Kasumi-1 (cell line): Measurements from ENCODE around the gene ATP6V0D1.

Experiments
- DNase-seq, 2 experiments: peaks; one replicate each; lab custom pipeline; 2025; lab: John Stamatoyannopoulos, UW

Gene ATP6V0D1

DNA sequence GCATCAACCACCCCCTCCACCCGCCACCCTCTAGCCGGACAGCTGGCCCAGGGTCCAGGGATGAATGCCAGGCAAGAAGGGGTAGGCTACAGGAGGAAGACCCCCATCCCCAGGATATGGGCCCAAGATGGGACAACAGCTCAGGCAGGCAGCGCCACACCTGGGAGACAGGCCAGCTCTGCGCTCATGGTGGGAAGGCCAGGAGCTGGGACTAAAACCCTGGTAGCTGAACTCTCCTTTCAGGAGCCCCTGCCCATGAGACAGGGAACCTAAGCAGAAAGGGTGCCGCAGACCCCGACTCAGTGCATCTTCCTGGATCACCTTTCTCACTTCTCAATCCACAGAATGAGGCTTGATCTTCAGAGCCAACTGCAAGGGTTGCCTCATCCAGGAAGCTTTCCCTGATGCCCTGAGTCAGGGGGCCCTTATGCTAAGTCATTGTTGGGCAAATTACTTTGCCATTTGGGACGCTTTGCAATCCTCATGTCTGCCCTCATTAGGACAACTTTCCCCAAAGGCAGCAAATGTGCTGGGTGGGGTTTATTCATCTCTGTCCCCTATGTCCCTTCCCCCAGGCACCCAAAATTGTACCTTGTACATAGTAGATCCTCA is 73.7 kb downstream of the ATP6V0D1 start:
- DNase-seq, result no peak

DNA sequence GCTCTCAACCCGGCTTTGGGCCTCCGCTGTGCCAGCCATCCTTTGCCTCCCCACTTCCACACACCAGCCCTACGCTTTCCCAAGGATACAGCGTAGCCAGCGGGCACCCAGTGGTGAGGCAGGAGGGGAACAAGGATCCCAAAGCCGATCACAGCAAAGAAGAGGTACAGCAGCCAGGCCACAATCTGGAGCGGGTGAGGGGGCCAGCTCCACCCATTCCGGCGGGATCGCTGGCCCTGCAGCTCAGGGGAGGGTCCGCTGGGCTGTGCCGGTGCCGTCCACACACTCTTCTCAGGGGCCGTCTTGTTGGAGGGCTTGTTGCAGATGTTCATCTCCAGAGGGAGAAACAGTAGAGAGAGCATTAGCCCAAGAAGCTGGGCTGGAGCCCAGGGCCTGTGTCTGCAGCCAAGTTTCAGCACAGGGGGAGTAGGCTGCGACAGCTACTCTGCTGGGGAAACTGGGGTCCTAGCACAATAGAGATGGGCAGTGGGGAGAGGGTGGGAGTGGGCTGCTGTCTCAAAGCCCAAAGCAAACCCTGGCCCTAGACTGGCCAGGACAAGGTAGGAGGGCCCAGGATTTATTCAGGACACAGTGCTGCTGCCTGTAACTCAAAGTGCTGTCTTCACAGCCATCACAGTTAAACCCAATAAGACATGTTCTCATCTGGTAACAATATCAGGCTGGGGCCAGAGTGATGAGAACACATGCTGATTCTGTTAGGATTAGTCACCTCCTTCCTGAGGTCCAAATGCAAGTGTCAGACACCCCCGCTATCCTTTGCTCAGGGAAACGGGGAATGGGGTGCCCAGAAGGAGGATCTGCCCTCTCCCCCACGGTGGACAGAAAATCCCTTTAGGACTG is 74.6 kb downstream of the ATP6V0D1 start:
- DNase-seq, result no peak

DNA sequence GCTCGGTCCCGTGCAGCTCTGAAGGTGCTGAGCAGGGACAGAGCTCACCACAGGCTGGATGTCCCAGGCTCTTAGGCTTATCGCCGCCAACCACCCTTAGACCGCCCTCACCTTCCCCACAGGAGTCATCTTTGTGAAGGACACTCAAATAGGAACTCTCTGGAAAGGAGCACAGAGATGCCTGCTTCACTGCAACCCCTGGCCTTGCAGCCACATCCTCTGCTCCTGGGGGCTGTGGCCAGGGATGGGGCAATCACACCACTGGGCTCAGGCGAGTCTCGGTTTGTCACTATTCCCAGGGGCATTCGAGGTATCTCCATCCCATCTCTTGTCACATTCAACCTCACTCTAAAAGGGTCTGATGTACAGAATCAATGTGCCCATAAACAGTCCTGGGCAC is 75.6 kb downstream of the ATP6V0D1 start:
- DNase-seq, result no peak

DNA sequence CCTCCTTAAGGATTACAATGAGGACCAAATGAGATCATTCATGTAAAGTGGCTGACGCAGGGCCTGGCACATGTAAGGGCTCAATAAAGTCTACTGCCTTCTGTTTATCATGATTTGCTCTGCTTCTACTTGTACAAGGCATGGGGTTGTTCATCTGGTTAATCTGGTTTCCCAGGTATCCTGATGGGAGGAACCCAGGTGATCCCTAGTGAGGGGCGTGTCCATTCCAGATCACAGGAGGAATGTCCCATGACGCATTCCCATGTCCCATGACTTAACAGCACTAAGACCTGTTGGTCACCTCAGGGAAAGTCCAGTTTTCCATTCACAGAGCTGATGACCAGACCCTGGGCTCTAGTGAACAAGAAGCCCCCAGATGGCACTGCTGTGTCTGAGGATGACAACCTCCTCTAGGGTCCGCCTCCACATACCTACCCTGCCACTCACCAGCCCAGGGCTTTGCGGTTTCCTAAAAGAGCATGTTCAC is 76.2 kb downstream of the ATP6V0D1 start:
- no peak for DNase-seq

DNA sequence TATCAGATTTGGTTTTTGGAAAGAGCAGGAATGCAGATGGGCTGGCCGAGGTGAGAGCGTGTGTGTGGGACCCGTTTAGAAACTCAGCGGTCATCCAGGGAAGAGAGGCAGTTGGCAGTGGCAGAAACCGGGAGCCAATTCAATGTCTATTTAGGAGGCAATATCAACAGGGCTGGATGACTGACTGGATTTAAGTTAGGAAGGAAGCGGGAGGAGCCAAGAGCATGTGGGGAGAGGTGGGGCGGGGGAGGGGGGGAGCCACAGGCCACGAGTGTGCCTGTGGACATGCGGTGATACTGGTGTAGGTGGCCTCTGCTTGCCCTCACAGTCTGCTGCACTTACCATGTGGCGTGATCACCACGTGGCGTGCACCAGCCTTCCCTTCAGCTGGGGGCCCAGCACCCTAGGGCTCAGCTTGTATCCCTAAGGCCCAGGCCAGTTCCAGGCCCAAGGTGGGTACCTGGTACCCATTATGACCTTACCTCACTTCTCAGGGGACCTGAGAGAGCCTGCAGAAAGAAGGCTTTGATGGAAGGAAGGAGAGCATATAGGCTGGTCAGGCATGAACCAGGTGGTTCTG is 76.9 kb downstream of the ATP6V0D1 start:
- no peak for DNase-seq

DNA sequence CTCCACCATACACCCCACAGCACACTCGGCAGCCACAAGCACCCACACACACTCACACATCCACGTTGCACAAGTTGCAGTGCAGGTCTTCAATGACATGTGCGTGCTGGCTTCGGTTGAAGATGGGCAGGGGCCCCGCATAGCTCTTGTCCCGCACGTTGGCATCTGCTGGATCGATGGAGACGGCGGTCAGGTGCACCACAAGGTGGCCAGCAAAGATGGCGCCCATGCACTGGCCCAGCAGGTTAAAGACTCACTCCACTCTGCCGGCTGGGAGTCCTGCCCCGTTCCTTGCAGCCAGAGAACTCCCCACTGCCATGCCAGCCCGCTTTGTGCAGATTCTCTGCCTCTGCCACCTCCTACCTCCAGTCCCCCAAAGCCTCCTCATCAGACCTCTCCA is 80.1 kb downstream of the ATP6V0D1 start:
- no peak for DNase-seq

DNA sequence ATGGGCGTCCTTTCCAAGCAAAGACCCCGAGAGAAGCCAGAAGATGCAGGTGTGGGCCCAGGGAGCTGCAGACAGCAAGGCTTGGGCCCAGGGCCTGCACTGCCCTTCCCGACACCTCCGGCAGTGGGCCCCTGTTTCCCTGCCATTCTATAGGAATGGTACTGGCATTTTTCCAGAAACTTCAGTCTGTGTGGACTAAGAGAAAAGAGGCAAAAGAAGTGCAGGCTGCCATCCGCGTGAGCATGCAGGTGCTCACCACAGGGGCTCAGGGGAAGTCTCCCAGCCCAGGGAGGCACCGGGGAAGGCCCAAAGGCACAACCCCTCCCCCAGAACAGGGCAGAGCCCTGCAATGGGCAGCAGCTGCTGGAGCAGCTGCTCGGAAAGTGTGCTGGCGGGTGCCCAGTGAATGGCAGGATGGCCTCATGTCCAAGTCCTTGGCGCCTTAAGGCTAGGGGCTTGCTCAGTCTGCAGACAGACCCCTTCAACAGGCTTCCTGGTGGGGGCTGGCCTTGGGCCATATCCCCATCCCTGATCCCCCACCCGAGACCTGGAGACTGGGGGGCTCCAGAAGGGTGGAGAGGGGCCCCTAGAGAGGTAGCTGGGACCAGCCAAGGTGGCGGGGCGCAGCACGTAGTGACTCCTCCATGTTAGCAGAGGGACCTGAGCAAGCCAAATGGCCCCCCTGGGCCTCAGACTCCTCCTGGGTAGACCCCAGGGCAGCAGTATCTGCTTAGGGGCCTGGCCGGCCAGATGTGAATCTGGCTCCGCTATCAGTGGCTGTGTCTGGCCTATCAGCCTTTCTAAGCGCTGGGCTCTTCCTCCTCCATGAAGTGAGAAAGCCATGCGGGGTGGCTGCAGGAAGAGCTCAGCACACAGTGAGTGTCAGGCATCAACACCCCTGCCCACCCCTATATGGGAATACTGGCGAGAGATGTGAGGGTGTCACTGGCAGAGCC is 80.9 kb downstream of the ATP6V0D1 start:
- no peak for DNase-seq

DNA sequence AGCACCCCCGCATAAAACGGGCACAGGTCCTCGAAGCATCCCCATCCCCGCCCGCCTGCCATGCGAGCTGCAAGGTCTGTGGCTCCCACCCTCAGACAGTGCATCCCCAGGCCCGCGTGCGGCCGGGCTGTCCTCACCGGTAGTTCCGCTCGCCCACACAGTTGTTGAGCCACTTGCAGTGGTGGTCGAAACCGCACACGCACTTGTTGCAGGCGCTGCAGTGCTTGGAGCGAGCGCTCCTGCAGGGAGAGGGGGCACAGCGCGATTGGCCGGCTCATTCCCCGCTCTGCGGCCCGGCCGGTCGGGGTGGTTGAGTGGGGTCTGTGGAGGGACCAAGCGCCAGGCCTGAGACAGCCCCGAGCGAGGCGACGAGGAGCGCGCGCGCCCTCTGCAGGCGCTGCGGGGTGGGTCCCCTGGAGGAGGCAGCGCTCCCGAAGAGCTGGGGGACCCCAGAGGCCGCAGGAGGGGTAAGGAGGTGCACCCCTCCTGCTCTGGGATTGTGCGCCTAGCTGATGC is 81.7 kb downstream of the ATP6V0D1 start:
- DNase-seq, result peak in 1 of 2 experiments; percentile 10

DNA sequence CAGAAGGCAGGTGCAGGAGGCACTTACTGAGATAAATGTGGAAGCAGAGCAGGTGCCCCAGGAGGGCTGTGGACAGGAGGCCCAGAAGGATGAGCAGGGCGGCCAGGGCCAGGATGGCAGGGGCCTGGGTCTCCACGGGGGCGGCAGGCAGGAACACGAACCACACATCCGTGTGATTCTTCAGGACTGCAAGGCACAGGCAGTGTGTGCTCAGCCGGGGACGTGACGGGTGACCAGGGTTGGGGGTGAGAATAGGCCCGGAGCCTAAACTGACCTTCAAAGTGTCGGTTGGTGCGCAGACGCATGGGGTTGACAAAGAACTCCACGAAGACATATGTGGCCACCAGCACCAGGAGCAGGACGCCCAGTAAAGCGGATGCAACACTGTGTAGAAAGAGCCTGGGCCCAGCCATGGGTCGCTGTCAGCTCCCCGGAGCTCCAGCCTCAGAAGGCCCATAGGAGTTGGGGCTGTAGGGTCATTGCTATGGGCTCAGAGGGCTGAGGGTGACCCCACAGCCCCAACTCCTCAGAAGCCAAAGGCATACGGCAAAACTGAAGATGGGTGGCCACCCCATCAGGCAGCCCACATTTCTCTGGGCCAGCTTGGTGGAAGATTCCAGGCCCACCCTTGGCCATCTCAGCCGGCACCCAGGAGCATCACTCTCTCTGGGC is 82.3 kb downstream of the ATP6V0D1 start:
- DNase-seq, result no peak

DNA sequence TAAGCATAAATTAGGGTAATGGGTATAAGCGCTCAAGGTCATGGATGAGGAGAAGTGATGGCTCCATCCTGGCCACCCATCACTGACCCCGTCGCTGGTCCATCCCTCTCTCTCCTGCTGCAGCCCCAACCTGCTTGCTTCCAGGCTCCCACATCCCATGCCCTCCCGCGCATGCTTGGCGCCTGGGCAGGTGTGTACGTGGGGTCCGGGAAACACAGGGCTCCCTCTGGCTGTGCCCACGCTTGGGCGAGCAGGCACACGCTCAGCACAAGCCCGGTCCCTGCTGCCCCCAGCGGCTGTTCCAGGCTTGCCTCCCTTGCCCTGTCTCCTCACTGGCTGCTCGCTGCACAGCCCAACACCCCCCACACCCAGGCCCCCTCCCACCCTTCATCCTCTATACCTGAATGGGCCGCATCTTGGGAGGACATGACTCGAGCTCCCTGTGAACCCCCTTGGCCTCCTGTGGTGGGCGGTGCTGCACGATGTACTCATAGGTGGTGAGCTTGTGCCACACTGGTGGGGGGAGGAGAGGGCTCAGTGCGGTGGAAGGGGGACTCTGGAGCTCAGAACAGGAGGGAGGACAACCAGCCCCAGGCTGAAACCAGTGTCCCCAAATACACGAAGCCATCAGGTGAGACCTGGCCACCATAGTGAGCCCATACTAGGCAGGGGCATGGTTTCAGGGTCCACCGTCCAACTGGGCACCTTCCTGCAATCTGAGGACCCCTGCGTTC is 83.0 kb downstream of the ATP6V0D1 start:
- no peak for DNase-seq

DNA sequence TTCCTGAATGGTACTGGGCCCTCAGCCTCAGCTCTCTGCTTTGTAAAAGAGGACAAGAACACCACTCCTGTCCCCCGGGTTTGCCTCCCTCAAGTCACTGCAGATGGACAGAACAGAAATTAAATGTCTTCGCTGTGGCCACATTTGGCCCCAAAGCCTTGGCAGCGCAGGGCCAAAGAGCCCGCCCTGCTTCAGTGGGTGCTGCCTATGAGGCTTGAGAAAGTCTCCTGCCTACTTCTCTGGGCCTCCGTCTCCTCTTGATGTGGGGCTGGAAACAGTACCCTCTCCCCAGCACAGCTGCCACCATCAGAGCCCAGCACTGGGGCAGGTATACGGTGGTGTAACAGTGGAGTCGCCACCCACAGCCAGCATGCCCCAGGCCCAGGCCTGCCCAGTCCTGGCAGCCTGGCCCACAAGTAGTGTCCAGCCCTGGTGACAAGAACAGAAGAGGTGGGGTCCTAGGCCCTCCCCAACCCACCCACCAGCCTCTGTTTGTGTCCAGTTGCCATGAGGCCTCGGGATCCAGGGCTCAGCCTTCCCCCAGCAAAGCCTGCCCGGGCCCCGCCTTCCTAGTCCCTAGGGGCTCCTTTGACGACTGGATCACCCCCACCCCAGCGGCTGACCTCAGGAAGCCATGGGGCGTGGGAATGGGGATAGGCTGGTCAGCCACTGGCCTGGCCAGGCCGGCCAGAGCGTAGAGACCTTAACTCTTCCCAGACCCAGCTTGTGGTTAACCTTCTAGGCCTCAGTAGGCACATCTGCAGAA is 83.7 kb downstream of the ATP6V0D1 start:
- no peak for DNase-seq

DNA sequence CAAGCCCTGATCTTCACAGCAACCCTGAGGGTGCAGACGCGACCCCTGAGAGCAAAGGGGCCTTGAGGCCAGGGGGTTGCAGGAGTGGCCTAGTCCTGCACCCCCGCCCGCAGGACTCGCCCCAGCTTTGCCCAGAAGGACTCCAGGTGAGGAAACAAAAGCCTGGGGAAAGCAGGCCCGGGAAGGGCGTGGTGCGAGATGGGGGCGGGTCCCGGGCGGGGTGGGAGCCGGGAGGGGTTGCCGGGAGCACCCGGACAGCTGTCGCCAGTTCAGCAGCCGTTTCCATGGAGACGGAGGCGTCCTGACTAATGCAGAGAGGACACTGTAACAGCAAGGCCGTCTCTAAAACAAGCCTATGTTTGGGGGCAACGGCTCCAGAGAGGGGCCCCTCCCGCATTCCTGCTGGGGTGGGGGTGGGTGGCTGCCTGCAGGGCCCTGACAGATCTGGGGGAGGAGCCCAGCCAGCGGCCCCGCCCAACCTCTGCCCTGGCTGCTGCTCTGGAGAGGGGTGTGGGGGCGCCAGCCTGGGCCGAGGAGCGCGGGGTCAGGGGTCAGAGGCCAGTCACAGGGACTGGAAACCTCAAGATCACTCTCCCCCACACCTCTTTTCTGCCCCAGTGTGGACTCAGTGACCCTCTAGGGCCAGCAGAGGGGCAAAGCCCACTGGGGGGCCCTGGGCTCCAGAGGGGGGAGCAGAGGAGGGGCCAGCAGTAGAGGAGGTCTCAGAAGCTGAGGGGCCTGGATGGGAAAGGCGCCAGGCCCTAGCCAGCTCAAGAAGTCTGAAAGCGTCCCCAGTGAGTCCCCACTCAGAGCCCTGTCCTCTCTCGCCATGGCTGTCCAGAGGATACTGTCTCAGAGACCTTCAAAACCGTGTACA is 84.6 kb downstream of the ATP6V0D1 start:
- no peak for DNase-seq

DNA sequence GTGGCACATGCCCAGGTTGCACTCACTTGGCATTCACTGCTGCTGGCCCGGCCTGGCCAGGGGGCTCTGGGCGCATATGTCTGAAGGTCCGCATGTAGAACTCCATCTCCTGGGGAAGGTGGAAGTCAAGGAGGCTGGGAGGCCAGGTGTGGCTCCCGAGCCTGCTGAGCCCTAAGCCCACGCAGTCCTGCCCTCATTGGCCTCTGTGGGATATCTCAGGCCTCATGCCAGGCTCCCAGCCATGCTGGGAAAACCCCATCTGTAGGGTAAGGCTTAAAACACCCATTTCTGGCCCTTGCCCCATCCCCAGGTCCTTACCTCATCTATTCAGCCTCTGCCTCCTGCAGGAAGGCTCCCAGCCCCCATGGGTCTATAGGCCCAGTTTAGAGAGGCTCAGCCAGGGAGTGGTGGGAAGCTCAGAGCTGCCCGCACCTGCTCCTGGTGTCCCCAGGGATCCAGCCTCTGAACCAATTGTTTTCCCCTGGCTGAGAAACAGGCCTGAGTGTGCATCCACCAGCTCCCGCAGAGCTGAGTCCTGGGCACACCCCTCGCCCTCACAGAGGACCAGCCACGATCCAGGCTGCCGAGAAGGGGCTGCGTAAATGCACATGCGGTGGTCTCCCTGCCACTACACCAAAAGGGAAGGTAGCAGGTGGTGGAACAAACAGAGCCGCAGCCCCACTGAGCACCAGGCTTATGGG is 85.3 kb downstream of the ATP6V0D1 start:
- no peak for DNase-seq

DNA sequence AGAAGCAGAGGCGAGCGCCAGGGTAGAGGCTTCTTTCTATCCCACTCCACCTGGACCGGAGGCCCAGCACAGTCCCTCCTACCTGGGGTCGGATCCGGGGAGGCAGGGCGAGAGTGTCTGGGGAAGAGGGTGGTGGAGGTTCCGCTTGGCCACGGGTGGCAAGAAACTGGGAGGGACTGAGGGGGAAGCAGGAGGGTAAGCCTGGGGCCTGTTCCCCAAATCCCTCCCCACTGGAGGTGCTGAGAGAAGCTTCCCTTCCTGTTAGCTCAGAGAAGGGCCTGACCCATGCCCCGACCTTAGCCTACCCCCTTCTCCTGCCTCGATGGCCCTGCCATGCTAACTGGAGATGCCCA is 85.9 kb downstream of the ATP6V0D1 start:
- no peak for DNase-seq

DNA sequence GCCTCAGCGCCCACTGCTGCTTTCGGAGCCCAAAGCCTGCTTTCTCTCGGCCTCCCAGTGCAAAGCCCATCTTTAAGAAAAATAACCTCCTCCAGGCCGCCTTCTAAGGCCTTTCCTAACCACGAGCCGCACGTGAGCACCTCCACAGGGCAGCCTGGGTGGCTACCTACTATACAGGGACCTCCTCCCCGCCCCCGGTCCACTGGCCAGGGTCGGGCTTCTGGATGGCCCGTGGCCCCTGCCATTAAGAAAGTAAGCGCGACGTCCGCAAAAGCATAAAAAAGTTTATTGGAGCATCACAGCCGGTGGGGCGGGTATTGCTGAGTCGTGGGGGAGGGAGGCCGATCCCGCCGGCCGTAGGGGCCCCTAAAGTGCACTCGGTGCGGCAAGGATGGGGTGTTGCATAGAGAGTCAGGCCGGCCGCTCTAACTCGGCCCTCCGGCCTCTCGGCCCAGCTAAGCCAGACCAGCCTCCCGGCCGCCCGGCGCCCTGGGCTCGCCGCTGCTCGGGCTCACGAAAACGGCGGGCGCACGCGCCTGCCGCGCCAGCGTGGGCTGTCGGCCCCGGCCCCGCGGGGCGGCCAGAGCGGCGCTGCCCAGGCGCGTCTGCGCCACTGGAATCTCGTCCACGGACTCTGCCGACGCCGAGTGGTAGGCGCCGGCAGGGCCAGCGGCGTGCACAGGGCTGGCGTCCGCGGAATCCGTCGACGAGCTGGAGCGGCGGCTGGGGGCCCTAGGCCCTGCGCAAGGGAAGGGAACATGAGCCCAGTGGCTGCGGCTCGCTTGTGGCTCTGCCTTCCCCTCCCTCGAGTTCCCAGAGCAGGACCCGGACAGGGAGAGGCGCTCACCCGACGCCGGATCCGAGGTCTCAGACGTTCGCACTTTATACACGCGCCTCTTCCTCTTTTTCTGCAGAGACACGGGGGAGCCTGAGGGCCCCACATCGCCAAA is 86.5 kb downstream of the ATP6V0D1 start:
- DNase-seq, result peak; percentile 79 to 85

DNA sequence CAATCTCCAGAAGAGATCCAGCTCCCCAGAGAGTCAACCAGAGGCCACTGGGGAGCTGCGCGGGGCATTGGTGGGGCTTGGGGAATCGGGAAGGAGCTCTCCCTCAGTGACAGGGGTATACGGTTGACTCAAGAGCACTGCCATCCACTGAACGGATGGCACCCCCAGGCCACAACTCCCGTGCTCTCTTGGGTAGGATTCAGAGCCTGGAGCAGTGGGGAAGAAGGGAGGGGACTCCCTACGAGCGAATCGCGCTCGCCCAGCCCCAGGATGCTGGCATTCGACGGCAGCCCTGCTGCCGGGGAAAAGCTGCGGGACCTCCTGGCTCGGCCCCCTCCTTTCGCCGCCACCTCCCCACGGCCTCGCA is 87.2 kb downstream of the ATP6V0D1 start:
- no peak for DNase-seq
